Sigmoid colon (tissue), 7 donors: ENCODE data around the gene EPB41L1. TPM values are rescaled to one million over a fixed set of nuclear protein-coding genes. Genes with fewer than 3 reads are reported as not detected.

ENCODE experiments used
- DNase-seq: peaks from one replicate; pipeline ENCODE4 v3.0.0-alpha.2; 2019
- H3K27ac ChIP-seq, 4 donors: fragments of 200-600 bp; sonication (generic); one replicate each; pipeline ENCODE4 v1.5.1; 2016 to 2019; ENCODE audit warnings: mild to moderate bottlenecking in 1 of 4
- H3K27me3 ChIP-seq, 3 donors: fragments of 200-600 bp; sonication (generic); one replicate each; pipeline ENCODE4 v1.5.1; 2019; ENCODE audit warnings: mild to moderate bottlenecking in 1 of 3
- H3K36me3 ChIP-seq, 4 donors: fragments of 200-600 bp; sonication (generic); one replicate each; pipeline ENCODE4 v1.5.1; 2016 to 2019
- H3K4me1 ChIP-seq, 4 donors: fragments of 200-600 bp; sonication (generic); one replicate each; pipeline ENCODE4 v1.5.1; 2017 to 2019
- H3K4me3 ChIP-seq, 4 donors: fragments of 200-600 bp; sonication (generic); one replicate each; pipeline ENCODE4 v1.5.1; 2017 to 2019; ENCODE audit warnings: mild to moderate bottlenecking in 2 of 4, moderate library complexity in 1 of 4
- H3K9me3 ChIP-seq, 4 donors: fragments of 200-600 bp in 3 of 4; sonication (generic) in 3 of 4; one replicate each; pipeline versions ENCODE4 v1.5.1 to v1.6.1; 2013 to 2019
- EP300 ChIP-seq, 4 donors: sonication (generic); formaldehyde crosslinking; IDR thresholded peaks; one replicate each; pipeline ENCODE4 v1.6.1; 2017; ENCODE audit warnings: antibody characterized with exemption in 4 of 4
- POLR2A ChIP-seq, 2 donors: fragments of 450-650 bp; IDR thresholded peaks; one replicate each; pipeline ENCODE4 v1.6.1; 2016; ENCODE audit warnings: antibody characterized with exemption in 2 of 2, mild to moderate bottlenecking in 2 of 2, moderate library complexity in 2 of 2
- POLR2AphosphoS5 ChIP-seq, 4 donors: sonication (generic); formaldehyde crosslinking; IDR thresholded peaks; one replicate each; pipeline ENCODE4 v1.6.1; 2017; ENCODE audit warnings: antibody characterized with exemption in 4 of 4
- WGBS, 2 donors: extraction: QIAGEN DNeasy Blood & Tissue Kit; methylation state at CpG; one replicate each; pipeline ENCODE4 v1.1.7; 2013; 5-methylcytosine and 5-hydroxymethylcytosine counted together
- intact Hi-C: fragments of 100-400 bp; cut with DNase I; formaldehyde crosslinking; loops from one replicate; pipeline ENCODE4 v1.15.1; 2023
- polyA plus RNA-seq, 3 donors: library from polyadenylated mRNA; stranded (reverse); fragments of 200-250 nt; gene quantifications; one replicate each; pipeline ENCODE4 v1.2.3, GENCODE V29; 2013
- total RNA-seq, 4 donors: library from RNA; depleted of rRNA; stranded (reverse); fragments of >200 nt; gene quantifications; one replicate each; pipeline ENCODE4 v1.1.0, GENCODE V29; 2016
- TF ChIP-seq, protein P1 (sequence below), 4 experiments: fragments of 450-650 bp in 3 of 4; fragments of 200-600 bp in 1 of 4; IDR thresholded peaks; one replicate each; pipeline ENCODE4 v1.5.1; 2016 to 2019; ENCODE audit warnings: antibody characterized with exemption in 4 of 4, mild to moderate bottlenecking in 3 of 4, moderate library complexity in 2 of 4
- donor health status: healthy with polysubstance abuse.
- donor health status: Bipolar disorder and iron deficiency.
- donor health status: healthy.

The EPB41L1 gene
- total and polyA plus RNA-seq, 7 donors = 14.1 to 61.8 (median 19.3) TPM

DNA sequence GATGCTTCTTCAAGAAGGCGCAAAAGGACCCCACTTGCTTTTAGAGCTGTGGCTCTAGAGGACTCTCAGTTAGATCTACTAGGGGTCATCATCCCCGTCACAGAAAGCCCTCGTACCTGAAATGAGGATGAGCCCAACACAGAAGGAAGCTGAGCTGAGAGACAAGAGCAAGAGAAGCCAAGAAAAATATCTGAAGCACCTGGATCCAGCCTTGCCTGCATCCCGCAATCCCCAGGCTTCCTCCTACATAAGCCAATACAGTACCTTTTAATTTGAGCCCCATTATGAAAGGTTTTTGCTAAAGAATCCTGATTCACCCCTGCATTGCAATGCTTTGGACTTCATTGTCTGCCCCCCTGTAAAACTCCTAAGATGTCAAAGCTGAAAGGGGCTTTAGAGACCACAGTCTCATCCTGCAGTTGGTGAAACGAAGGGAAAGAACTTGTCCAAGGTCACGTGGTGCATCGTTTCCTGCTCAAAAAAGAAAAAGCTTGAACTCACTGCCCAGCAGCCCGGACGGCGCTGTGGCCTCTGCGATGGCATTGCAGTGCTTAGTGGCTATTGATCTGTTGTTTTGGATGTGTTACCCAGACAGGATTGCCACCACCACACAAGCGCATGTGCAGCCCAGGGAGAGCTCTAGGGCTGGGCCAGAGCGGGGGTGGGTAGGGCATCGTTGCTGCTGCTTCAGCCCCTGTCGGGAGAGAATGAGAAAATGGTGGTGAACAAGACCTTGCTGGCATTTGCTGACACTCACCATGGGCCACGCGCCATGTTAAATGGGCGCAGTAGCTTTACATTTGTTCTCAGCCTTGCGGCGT lies 110.1 kb downstream of the EPB41L1 start:
- no peaks in the 10 kb centered on the region for H3K36me3 ChIP-seq
- no peaks in the 10 kb centered on the region for H3K4me1 ChIP-seq
- H3K4me3 ChIP-seq = no peak overlapping the region
- 90 to 91% methylated on average over 20 of the region's 20 CpGs for WGBS, 2 donors
- intact Hi-C loops = no loop called here
- DNase-seq = peak; percentile 53
- TF ChIP-seq, protein P1, sequence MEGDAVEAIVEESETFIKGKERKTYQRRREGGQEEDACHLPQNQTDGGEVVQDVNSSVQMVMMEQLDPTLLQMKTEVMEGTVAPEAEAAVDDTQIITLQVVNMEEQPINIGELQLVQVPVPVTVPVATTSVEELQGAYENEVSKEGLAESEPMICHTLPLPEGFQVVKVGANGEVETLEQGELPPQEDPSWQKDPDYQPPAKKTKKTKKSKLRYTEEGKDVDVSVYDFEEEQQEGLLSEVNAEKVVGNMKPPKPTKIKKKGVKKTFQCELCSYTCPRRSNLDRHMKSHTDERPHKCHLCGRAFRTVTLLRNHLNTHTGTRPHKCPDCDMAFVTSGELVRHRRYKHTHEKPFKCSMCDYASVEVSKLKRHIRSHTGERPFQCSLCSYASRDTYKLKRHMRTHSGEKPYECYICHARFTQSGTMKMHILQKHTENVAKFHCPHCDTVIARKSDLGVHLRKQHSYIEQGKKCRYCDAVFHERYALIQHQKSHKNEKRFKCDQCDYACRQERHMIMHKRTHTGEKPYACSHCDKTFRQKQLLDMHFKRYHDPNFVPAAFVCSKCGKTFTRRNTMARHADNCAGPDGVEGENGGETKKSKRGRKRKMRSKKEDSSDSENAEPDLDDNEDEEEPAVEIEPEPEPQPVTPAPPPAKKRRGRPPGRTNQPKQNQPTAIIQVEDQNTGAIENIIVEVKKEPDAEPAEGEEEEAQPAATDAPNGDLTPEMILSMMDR (IDR thresholded peaks at IDR 0.05) = no peak
- TF ChIP-seq POLR2AphosphoS5 (IDR thresholded peaks at IDR 0.05) = no peak
- TF ChIP-seq POLR2A (IDR thresholded peaks at IDR 0.05) = no peak
- no peak for TF ChIP-seq EP300 (IDR thresholded peaks at IDR 0.05)
- H3K27ac ChIP-seq = no peak overlapping the region
- no peaks in the 10 kb centered on the region for H3K27me3 ChIP-seq
- no peaks in the 10 kb centered on the region for H3K9me3 ChIP-seq

DNA sequence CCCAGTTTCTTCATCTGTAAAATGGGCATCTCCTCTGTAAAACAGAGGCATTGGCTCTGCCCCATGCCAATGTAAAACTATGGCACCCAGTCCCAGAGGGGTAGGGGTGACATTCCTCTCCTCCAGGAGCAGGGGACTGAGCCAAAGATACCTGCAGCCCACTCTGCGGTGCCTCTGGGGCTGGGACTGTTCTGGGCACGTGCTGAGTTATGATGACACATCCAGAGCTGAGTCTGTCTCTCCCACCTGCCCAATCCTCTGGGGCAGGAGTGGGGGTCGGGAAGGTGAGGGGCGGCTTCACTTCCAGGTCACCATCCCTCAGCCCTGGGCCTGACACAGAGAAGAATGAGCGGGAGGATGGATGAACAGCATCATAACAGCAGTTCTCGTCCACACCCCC lies 111.6 kb downstream of the EPB41L1 start:
- Histone ChIP-seq H3K4me3 (no peak overlapping the region), H3K27me3 (no peaks in the 10 kb centered on the region), H3K9me3 (no peaks in the 10 kb centered on the region), H3K4me1 (no peaks in the 10 kb centered on the region), H3K27ac (no peak overlapping the region), H3K36me3 (no peaks in the 10 kb centered on the region)
- TF ChIP-seq EP300 (IDR thresholded peaks at IDR 0.05) (no peak), POLR2A (IDR thresholded peaks at IDR 0.05) (no peak), POLR2AphosphoS5 (IDR thresholded peaks at IDR 0.05) (no peak)
- TF ChIP-seq, protein P1 (IDR thresholded peaks at IDR 0.05) = no peak
- intact Hi-C loops = no loop called here
- WGBS, 2 donors = 84 to 89% methylated on average over 6 of the region's 6 CpGs
- DNase-seq = no peak

DNA sequence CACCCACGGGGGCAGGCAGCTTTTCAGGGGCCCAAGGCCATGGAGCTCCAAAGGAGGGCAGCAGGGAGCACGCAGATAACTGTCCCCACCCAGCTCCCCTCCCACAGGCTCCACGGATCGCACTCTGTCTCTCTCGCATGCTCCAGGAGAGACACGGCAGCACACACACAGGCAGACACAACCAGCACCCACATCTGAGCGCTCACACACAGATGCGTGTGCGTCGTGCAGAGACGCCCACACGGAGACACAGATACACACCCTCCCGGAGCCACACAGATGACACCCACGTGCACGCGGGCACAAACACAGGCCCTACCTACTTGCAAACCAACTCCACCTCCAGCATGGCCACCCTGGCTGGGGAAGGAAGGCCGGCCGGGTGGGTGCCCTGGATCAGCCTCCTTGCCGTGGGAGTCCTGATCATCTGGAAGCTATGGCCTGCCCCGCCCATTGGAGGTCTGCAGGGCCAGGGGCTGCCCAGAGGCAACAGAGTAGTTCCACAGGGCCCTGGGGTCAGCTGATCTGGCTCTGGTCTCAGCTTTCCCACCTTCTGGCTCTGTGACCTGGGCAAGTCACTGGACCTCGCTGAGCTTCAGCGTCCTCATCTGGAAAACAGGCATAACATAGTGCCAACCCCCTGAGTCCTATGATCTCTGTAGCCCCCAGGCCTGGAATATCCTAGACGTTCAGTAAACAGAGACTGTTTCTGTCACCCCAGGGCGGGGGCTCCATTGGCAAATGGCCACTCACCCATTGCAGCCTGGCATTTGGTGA lies 113.3 kb downstream of the EPB41L1 start:
- no peak overlapping the region for H3K27ac ChIP-seq
- intact Hi-C loops = no loop called here
- peak; percentile 50 for DNase-seq
- no peaks in the 10 kb centered on the region for H3K27me3 ChIP-seq
- no peaks in the 10 kb centered on the region for H3K36me3 ChIP-seq
- WGBS, 2 donors = 76 to 81% methylated on average over 24 of the region's 24 CpGs
- H3K9me3 ChIP-seq = no peaks in the 10 kb centered on the region
- no peak for TF ChIP-seq POLR2A (IDR thresholded peaks at IDR 0.05)
- no peak for TF ChIP-seq POLR2AphosphoS5 (IDR thresholded peaks at IDR 0.05)
- TF ChIP-seq EP300 (IDR thresholded peaks at IDR 0.05) = no peak
- TF ChIP-seq, protein P1 (IDR thresholded peaks at IDR 0.05) = no peak
- no peaks in the 10 kb centered on the region for H3K4me1 ChIP-seq
- H3K4me3 ChIP-seq = no peak overlapping the region

DNA sequence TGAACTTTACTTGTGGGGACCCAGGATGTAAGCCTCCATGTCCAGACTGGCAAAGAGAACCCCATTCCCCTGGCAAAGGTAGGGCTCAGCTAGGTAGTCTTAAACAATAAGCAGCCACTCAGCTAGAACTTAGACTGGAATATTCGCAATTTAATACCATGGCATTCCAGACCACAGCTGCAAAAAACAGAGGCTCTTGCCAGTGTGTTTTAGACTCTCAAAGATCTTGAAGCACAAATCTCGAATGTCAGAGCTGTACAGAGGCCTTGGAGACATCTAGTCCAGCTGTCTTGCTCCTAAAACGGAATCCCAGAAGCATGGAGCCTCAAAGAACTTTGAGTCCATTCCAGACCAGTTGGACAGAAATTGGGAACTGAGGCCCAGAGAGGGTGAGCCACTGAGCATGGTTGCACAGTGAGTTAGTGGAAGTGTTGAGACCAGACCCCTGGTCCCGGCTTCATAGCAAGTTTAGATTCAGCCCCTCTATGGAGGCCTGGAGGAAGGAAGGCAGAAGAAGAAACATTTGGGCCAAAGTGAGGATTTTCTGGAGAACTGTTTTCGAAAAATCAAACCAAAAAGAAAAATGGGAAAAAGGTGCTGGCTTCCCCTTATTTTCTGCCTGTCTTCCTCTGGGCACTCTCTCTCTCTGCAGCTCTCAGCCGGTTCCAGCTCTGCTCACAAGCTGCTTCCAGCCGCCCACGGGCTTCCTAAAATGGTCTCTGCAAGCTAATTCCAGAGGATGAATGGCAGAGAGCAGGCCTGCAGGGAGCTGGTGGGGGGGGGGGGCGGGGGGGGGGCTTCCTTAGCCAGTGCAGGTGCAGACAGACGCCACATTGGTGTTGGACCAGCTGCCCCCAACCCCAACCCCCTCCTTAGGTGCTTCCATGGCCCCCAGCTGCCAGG lies 114.2 kb downstream of the EPB41L1 start:
- no peak overlapping the region for H3K27ac ChIP-seq
- H3K4me1 ChIP-seq = no peaks in the 10 kb centered on the region
- no peaks in the 10 kb centered on the region for H3K9me3 ChIP-seq
- H3K36me3 ChIP-seq = no peaks in the 10 kb centered on the region
- WGBS, 2 donors = 65 to 66% methylated on average over 10 of the region's 10 CpGs
- TF ChIP-seq, protein P1 (IDR thresholded peaks at IDR 0.05) = no peak
- TF ChIP-seq POLR2AphosphoS5 (IDR thresholded peaks at IDR 0.05) = no peak
- DNase-seq = peak; percentile 33
- intact Hi-C loops = no loop called here
- no peak overlapping the region for H3K4me3 ChIP-seq
- H3K27me3 ChIP-seq = peaks cover 0 to 6% (median 2%) of the 10 kb centered on the region in 3 donors
